HT1080 (cell line): ENCODE measurements around the gene PARD3B. TPM values are rescaled to one million over a fixed set of nuclear protein-coding genes. Genes with fewer than 3 reads are reported as not detected.
A peak's percentile ranks its signal among the peaks of the same experiment; 100 is the strongest.
"Not testable (repeated sequence)": the region's sequence is repeated elsewhere in the genome, so short reads cannot be mapped to it uniquely, and the experiment has no call there.

Source experiments
- DNase-seq: peaks from one replicate; pipeline ENCODE4 v3.0.0-alpha.2; 2015; ENCODE audit warnings: low read depth
- total RNA-seq: library from RNA; depleted of rRNA; stranded (reverse); fragments of >200 nt; shearing (Covaris generic); gene quantifications from 2 replicates; pipeline ENCODE4 v1.2.3, GENCODE V29; 2014

Gene PARD3B
- total RNA-seq, 1 experiment from 2014 or later = 2.2 TPM

GRCh38 chr2:204538182-204539018 is 6.9 kb upstream of the PARD3B start:
- DNase-seq = peak; percentile 6

DNA sequence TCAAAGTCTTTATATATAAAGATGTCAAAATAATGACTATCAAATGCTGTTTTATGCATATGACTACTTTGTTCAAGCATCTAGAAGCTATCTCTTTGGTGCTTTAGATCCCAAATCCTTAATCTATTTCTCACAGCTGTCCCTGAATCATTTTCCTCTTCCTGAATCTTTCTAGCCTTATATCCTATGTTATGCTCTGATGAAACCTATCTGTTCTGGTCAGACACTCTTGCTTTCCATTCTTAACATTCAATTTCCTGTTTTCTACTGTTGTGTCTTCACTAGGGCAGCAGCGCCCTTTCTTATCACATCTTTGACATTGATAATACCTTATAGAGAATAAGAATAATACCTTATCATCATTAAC is 6.3 kb upstream of the PARD3B start:
- no peak for DNase-seq

DNA sequence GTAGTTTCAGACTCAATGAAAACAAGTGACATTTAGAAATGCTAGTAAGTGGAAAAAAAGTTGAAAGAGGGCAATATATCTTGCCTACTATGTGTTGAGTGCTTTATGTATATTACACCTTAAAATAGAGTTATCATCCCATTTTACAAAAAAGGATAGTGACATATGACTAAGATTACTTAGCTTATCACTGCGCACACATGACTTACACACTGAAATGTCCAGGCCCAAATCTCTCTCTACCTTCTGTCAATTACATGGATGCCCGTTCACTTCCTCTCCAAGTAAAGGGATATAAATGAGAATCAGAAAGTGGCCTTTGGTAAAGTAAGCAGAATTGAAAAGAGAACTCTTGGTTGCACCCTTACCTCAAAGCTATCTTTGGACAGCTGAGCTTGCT is 3.6 kb upstream of the PARD3B start:
- DNase-seq = no peak

GRCh38 chr2:204542982-204543608 is 2.2 kb upstream of the PARD3B start:
- DNase-seq = no peak

DNA sequence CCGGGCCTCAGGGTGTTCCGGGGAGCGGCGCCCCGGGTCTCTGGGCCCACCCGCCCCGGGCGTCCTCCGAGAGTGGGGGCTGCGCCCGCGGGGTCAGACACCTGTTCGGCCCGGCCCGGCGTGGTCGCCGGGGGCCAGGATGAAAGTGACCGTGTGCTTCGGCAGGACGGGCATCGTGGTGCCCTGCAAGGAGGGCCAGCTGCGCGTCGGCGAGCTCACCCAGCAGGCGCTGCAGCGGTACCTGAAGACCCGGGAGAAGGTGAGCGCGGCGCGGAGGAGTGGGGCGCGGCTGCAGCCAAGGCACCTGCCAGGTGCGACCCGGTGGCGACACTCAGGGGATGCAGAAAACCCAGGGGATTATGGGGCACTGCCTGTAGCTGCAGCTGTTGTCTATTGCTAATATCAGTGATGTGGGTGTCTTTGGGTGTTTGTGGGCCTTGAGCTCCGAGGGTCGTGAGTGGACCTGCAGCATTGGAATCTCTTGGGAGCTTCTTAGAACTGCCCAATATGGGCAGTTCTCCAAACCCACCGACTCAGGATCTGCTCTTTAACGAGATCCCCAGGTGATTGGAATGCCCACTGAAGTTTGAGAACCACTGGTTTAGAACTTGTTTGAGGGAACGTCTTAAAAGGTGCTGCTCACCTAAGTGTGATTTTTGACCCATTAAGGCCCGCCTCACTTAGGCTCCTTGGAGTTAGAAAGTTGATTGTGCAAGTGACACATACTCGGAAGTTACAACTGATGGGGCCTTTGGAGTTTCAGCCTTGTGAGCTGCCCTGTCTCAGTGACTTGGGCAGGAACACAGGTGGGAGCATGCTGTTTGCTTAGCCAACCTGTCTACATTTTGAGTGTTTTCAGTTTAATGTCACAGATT is 823 bp downstream of the PARD3B start:
- peak; percentile 10 for DNase-seq

- DNase-seq = peak; percentile 20
Observed at GRCh38 chr2:204550751-204551511, 5.7 kb downstream of the PARD3B start.

DNA sequence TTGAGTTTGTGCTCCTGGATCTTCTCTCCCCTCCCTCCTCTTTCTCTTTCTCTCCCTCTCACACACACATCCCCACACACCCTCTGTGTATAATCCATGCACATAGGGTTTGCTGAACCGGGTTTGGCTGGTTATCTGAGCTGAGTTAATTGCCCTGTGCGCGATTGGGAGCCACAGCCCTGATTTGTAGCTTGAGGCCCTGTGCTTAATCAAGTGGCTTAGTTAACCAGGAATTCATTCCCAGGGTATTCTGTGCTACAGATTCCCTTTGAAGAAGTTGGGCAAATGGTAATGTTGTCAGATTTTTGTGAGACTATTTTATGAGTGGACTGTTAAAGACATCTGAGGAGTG is 6.2 kb downstream of the PARD3B start:
- DNase-seq = no peak

GRCh38 chr2:204557604-204558003 is 12.3 kb downstream of the PARD3B start:
- DNase-seq = no peak

- not testable (repeated sequence) for DNase-seq
Observed at GRCh38 chr2:204559358-204559757, 14.1 kb downstream of the PARD3B start.

DNA sequence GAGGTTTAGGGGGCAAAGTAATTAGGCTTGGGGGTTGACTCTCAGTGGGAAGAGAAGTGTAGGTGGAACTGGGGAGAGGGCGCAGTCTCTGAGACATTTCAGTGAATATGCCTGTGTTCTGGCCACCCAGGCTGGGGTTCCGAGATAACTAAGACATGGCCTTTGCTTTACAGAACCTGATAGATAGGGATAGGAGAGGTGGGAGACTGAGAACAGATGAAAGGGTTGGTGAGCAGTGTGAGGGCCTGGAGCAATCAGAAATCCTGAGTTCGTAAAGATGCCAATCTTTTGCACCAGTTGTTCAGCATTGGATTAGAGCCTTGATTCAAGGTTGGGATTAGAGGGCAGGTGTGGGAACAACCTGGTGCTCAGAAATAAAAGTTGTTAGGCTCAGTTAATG is 15.6 kb downstream of the PARD3B start:
- DNase-seq = no peak

DNA sequence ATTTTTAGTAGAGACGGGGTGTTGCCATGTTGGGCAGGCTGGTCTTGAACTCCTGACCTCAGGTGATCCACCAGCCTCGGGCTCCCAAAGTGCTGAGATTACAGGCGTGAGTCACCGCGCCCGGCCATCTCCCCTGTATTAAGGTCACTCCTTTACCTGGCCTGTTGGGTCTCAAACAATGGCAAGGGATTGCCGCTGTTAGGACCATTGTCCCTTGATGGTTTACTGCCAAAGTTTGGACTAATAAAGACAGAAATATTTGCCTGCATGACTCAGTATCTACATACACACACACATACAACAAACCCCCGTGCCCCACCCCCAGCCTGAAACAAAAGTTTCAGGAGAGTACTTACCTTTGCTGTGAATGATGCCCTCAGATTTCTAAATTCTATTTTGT is 16.5 kb downstream of the PARD3B start:
- DNase-seq = no peak

DNA sequence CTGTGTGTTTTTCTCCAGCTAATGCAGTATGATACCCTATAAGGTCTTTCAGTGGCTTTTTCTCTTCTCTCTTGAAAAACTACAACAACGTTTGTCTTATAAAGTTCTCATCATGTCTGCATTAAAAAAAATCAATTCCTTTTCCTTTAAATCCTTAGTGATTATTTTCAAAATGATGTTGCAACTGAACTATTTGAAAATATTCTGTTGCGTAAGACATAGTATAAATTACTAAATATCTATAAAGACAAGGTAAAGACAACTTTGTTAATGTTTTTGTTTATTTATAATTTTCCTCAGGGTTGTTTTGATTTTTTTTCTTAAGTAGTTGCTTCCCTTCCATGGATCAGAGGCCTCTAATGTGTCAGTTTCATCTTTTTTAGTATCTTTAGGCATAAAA is 21.2 kb downstream of the PARD3B start:
- no peak for DNase-seq

- no peak for DNase-seq
Observed at GRCh38 chr2:204570421-204570820, 25.1 kb downstream of the PARD3B start.

- no peak for DNase-seq
Observed at GRCh38 chr2:204571041-204571440, 25.8 kb downstream of the PARD3B start.

GRCh38 chr2:204571911-204572310 is 26.6 kb downstream of the PARD3B start:
- no peak for DNase-seq

- no peak for DNase-seq
Observed at GRCh38 chr2:204573221-204573620, 27.9 kb downstream of the PARD3B start.

DNA sequence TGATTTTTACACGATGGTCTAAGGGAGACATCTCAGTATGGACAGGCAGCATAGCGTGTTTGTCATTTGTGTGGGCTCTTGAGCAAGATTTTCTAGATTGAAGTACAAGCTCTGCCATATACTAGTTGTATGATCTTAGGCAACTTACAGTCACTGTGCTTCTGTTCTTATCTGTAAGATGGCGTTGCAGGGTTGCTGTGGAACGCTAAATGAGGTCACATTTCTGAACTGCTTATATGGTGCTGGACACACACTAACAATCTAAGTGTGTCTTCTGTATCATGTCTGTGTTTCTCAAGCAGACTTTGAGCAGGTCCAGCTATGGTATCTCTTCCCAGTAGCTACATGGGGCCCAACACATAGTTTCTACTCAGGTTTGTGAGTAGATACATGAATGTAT is 29.2 kb downstream of the PARD3B start:
- DNase-seq = no peak

DNA sequence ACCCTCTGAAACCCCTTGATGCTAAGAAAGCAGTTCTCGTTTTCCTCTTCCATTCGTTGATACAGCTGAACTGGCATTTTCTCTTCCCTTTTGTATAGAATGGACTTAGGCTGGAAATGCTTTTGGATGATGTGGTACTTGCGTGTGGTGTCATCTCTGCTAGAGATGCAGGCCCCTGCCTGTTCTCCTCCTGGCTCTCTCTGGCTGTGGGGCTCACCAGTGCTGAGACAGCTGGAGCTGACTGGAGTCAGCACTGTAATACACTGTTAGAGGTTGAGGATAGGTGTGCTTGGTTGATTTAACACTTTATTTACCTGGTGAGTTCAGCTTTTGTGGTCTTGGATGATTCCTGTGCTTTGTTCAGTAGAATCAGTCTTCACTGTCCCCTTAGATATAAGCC is 30.2 kb downstream of the PARD3B start:
- no peak for DNase-seq

DNA sequence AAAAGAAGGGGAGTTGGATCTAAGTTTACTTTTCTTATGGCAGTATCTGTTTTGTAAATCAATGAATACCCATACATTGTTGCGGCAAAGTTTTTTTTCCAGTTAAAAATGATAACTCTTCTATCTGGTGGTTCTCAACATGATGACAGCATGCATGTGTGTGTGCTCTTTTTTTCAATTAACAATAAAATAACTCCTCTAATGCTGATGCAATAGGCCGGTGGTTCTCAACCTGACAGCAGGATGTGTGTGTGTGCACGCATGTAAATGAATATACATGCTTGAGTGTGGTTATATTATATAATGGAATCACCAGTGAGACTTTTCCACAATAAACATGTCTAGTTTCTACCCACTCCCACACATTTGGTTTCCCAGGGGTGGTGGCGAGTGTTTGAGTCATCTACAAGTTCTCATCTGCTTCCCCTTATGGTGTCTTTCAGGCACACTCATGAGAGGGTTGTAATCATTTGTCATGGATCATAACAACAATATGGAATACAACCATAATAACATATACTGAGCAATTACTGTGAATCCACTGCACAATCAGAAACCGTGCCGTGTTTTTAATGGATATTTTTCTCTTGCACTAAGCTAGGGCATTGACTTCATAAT is 31.2 kb downstream of the PARD3B start:
- DNase-seq = no peak

GRCh38 chr2:204578928-204579598 is 33.8 kb downstream of the PARD3B start:
- no peak for DNase-seq
